Stimulated activated naive CD4-positive, alpha-beta T cell (primary cell): ENCODE measurements around the gene C10orf71.

ENCODE experiments used
- DNase-seq, 6 experiments: peaks; one replicate each; lab custom pipeline; 2025; lab: John Stamatoyannopoulos, UW

The C10orf71 gene

DNA sequence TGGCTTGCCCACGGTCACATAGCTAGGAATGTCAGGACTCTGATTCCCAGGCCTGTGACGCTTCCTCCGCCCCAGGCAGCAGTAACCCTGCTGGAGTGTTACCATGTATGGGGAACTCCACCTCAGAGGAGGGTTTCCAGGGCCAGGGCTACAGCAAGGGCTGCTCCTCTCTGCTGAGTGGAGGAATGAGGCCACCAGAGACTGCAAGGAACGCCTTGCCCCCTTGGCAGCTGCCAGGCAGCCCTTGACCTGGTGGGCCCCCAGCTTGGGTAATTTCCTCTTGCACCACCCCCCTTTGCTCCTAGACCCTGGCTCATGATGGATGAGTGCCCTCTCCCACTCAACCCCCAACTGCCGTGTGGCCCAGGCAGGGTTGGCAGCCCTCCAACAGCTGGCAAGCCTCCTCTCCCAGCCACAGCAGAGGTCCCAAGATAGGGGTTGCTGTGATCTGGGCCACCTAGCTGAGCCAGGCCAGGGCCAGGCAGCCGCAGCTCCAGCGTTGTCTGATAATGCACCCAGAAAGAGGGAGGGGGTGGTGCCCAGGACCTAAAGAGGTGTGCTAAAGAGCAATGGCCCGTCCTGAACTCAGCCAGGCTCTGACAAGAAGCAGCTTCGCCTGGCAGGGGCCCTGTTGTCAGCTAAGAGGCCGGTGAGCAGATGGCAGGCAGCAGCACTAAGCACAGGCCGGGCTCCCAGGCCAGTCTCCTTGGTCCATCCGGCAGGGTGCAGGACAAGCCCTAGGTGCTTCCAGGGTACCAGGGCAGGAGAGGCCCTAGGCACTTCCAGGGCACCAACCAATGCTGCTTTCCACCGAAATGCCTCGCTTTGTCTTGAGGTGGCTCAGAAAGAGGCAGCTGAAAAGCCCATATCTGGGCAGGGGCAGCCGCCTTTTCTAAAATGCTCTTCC, 61.6 kb downstream of the C10orf71 start:
- no peak for DNase-seq

DNA sequence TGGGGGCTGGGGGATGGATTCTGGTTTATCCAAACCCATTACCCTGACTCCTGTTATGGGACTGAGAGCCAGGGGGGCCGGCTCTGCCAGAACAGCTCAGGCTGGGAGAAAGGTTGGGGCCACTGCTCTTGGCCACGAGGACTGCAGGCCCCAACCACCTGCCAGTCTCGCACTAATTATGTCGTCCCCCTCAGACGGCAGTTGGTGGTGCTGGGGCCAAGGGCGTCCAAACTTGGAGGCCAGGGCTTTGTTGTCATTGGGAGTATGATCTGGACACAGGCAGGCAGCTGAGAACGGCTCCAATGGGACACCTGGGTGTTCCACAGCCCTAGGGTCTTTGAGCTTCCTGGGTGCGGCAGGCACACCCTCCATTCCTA, 62.2 kb downstream of the C10orf71 start:
- DNase-seq = no peak

- no peak for DNase-seq
Observed at GRCh38 chr10:49361735-49362568, 63.0 kb downstream of the C10orf71 start.

DNA sequence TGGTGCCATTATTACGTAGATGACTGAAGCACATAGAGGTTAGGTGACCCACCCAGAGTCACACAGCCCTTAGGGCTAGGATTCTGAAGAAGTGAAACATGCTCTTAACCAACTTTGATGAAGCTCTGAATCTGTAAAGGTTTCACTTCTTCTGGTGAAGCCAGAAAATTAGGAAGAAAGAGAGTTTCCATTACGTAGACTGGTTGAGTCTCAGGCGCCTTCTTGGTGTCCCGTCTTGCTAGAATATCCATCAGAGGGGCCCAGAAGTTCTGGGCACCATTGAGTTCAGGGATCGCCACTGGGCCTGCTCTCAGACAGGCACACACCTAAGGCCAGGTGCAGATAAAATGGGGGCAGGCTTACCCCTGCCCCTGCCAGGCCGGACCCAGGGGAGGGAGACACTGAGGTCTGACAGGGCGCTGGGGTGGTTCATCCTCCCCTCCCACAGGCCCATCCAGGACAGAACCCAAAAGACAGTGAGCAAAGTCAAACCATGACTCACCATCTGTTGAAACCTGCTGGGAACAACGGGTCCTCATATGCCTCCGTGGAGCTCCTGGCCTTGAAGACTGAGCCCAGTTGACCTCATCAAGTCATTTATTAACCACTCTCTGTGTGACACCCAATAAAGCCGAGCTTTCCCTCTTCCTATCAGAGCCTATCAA, 63.8 kb downstream of the C10orf71 start:
- DNase-seq = no peak

DNA sequence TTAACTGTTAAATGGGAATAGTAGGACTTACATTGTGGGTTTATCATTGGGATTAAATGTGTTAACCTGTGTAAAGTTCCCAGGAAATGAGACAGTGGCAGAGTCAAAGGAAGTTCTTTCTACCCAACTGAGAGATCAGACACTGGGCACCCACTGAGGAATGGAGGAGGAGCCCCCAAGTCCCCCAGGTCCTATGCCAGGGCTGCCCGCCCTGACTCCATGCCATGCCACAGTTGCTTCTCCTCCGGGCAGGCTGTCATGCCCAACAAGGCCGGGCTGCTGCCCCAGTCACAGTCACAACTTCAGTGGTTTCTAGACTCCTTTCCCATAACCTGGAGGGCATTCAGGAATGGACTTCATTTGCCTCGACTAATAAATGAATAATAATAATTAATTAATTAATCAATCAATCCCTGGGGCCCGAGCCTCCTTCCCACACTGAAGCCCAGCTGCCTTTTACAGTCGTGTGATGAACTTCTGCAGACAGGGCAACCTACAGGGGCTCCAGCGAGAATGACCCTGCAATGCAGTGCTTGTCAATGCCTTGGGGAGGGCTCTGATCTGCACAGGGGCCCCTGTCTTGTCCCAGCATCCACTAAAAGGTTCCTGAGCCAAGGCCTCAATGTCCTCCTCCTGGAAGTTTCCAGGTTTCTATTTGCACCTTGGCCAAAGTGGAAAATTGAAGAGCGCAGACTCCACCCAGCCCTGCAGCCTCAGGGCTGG, 64.5 kb downstream of the C10orf71 start:
- DNase-seq = no peak

GRCh38 chr10:49364051-49364450, 65.1 kb downstream of the C10orf71 start:
- DNase-seq = no peak

- no peak for DNase-seq
Observed at GRCh38 chr10:49364747-49365146, 65.8 kb downstream of the C10orf71 start.

- no peak for DNase-seq
Observed at GRCh38 chr10:49365275-49365674, 66.3 kb downstream of the C10orf71 start.

DNA sequence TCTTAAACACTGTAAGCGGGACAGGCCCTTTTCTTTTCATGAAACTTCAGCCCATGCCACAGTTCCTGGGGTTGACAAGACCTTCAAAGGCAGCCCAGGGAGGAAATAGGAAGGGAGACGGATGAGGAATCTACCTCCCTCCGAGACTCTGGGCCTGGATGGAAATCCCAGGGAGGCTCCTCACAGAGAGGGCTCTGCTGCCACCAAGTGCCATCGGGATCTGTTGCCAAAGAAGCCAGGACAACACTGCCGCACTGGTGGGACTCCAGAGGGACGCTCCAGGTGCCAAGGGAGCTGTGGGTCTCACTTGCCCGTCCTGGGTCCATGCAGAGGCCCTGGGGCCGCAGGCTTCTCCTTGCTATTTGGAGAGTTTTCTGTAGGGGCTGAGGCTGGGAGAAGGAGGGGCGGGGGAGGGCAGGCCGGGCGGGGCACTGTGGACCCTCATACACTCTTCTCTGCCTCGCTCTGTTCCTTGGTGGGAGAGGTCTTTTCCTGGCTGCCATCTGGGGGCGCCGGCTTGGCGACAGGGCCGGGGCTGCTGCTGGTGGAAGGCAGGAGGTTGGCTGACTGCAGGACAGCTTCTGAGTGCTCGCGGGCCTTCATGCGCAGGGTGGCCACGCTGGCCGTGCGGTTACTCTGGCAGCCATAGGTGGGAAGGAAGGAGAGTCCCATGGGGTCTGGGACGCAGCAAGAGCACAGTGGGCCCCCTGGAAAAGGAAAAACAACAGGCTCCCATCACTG, 66.9 kb downstream of the C10orf71 start:
- DNase-seq = no peak

DNA sequence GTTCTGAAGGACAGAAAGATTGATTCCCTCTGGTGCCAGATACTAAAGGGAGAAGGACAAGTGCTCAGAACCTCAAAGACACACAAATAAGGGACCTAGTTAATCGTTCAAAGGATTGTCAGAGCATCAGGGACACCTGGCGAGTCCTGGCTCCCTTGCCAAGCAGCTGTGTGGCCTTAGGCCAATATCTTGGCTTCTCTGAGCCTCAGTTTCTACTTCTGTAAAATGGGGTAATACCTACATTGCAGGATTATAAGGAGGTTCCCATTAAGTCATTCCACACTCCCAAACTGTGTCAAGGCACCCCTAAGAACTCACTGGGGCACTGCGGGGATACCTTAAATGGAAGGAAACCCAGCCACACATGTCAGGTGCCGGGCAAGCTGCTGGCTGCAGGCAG, 67.5 kb downstream of the C10orf71 start:
- no peak for DNase-seq

DNA sequence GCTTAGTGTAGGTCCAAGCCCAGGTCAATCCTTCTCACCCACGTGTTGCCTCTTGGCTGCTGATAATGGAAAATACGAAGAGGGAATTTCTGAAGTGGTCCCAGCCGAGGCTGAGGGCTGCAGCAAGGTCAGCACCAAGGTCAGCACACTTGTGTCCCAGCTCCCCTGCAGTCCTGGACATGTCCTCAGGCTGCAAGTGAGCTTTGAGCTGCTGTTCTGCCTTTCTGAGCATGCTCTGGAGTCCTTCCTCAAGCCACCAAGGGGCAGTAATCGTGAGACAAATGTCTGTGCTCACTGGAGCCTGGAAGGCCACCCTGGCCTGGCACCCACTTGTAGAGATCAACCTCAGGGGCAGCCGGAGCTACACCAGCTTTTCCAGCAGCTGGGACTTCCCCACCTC, 68.6 kb downstream of the C10orf71 start:
- no peak for DNase-seq

DNA sequence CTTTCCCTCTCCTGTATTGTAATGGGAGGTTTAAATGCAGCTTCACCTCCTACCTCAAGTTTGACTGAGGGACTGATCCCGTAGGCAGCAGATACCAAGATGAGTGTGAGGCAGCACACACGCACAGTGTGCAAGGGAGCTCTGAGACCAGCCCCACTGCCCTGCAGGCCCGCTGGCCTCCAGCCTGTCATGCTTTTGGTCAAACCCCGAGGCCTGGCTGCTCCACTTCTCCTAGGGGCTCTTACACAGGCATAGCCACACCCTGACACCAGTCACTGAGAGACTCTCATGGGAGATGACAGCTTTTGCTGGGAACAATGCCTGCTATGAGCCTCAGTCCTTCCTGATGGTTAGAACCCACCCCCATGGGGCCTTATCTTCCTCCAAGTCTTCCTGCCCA, 69.3 kb downstream of the C10orf71 start:
- no peak for DNase-seq

- no peak for DNase-seq
Observed at GRCh38 chr10:49369216-49370162, 70.5 kb downstream of the C10orf71 start.

GRCh38 chr10:49370326-49371100, 71.5 kb downstream of the C10orf71 start:
- DNase-seq = no peak

GRCh38 chr10:49371967-49372366, 73.0 kb downstream of the C10orf71 start:
- DNase-seq = no peak

DNA sequence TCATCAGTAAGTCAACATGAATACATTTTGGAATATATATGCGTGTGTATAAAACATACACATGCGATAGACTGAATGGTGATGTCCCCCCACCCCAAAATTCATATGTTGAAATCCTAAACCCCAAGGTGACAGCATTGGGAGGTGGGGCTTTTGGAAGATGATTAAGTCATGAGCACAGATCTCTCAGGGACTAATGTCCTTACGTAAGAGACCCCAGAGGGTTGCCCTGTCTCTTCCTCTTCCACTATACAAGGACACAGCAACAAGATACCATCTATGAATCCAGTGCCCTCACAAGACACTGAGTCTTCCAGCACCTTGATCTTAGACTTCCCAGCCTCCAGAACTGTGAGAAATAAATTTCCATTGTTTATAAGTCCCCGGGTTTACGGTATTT, 74.4 kb downstream of the C10orf71 start:
- no peak for DNase-seq

GRCh38 chr10:49374740-49375139, 75.8 kb downstream of the C10orf71 start:
- DNase-seq = no peak

DNA sequence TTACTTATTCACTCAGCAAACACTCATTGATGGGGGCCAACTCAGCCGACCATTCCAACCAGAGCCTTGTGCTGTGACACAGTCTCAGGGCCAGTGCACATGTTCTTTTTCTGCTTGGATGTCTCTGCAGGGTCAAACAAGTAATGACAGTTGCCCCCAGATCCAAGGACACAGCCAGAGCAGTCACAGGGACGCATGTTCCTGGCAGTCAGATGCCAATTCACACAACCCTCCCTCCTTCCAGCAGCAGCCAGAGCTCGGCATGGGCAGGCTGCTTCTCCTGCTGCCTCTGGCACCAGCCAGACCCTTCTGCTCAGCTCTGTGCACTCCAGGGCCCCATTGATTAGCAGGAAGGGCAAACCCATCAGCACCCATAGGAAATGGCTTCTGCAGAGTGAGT, 76.6 kb downstream of the C10orf71 start:
- DNase-seq = no peak
